DND-41 (cell line): Measurements from ENCODE around the gene CENPB.

Source experiments
- ATAC-seq: fragments of 200-7000 bp; cut with Tn5 transposase; 3 replicates; pipeline ENCODE4 v1.9.1; 2021; ENCODE audit warnings: low read depth; ENCODE audit not compliant: insufficient read depth
- DNase-seq: peaks from one replicate; pipeline ENCODE4 v3.0.0-alpha.2; 2020
- H2AFZ ChIP-seq: 2 replicates; pipeline ENCODE4 v1.6.0; 2012; ENCODE audit warnings: low read depth, low read length
- H3K27ac ChIP-seq: 2 replicates; pipeline ENCODE4 v1.5.1; 2012; ENCODE audit warnings: low read length, inconsistent platforms
- H3K27me3 ChIP-seq: fragments of 200-600 bp; sonication (generic); 2 replicates; pipeline ENCODE4 v1.6.0; 2012; ENCODE audit warnings: low read length, mild to moderate bottlenecking, inconsistent platforms; ENCODE audit not compliant: insufficient read depth, poor library complexity
- H3K36me3 ChIP-seq: 2 replicates; pipeline ENCODE4 v1.5.1; 2012; ENCODE audit warnings: low read length, inconsistent platforms; ENCODE audit not compliant: insufficient read depth
- H3K4me1 ChIP-seq: 2 replicates; pipeline ENCODE4 v1.5.1; 2012; ENCODE audit warnings: mild to moderate bottlenecking, low read length; ENCODE audit not compliant: insufficient read depth
- H3K4me2 ChIP-seq: 2 replicates; pipeline ENCODE4 v1.6.0; 2012; ENCODE audit warnings: mild to moderate bottlenecking, moderate library complexity, low read length, inconsistent platforms; ENCODE audit not compliant: insufficient read depth
- H3K4me3 ChIP-seq, 2 experiments: fragments of 200-600 bp in 1 of 2; shearing (Covaris generic) in 1 of 2; 2 replicates each; pipeline ENCODE4 v1.5.1; 2012 to 2016; ENCODE audit warnings: inconsistent platforms in 2 of 2, low read length in 2 of 2, mild to moderate bottlenecking in 2 of 2, low read depth in 1 of 2, moderate library complexity in 1 of 2
- H3K79me2 ChIP-seq: 2 replicates; pipeline ENCODE4 v1.6.0; 2012; ENCODE audit warnings: low read length, inconsistent platforms; ENCODE audit not compliant: insufficient read depth
- H3K9ac ChIP-seq: 2 replicates; pipeline ENCODE4 v1.6.0; 2012; ENCODE audit warnings: low read depth, mild to moderate bottlenecking, inconsistent platforms, low read length, moderate library complexity
- H3K9me3 ChIP-seq: 2 replicates; pipeline ENCODE4 v1.5.1; 2012; ENCODE audit warnings: low read length, moderate library complexity, mild to moderate bottlenecking, inconsistent platforms; ENCODE audit not compliant: insufficient read depth, severe bottlenecking
- H4K20me1 ChIP-seq: 2 replicates; pipeline ENCODE4 v1.6.0; 2012; ENCODE audit warnings: low read length; ENCODE audit not compliant: insufficient read depth
- CTCF ChIP-seq: IDR thresholded peaks from 2 replicates; pipeline ENCODE4 v1.5.1; 2012; ENCODE audit warnings: borderline replicate concordance, low read length, moderate library complexity, mild to moderate bottlenecking; ENCODE audit not compliant: poor library complexity, severe bottlenecking; ENCODE audit errors: extremely low read depth
- EZH2 ChIP-seq: IDR thresholded peaks from 3 replicates; pipeline ENCODE4 v1.6.1; 2012; ENCODE audit warnings: borderline replicate concordance, low read depth, mild to moderate bottlenecking, moderate library complexity, low read length, inconsistent platforms; ENCODE audit not compliant: severe bottlenecking

The CENPB gene

GRCh38 chr20:3755814-3756480 lies 30.6 kb downstream of the CENPB start:
- DNase-seq (no peak), ATAC-seq (no peak)
- Histone ChIP-seq H4K20me1 (peaks cover 21% of the 10 kb centered on the region; the same call in 1 of the 2 replicates), H3K27me3 (no peaks in the 10 kb centered on the region), H2AFZ (no peak overlapping the region), H3K9ac (no peak overlapping the region), H3K4me3 (no peak overlapping the region), H3K4me1 (no peaks in the 10 kb centered on the region), H3K79me2 (peaks cover 14% of the 10 kb centered on the region; the same call in 1 of the 2 replicates), H3K4me2 (no peak overlapping the region), H3K27ac (no peak overlapping the region), H3K36me3 (peaks cover 50% of the 10 kb centered on the region), H3K9me3 (no peaks in the 10 kb centered on the region)
- no peak for TF ChIP-seq CTCF
- TF ChIP-seq EZH2 = no peak

- Histone ChIP-seq H4K20me1 (peaks cover 19% of the 10 kb centered on the region; the same call in 1 of the 2 replicates), H3K79me2 (peaks cover 8% of the 10 kb centered on the region; the same call in 1 of the 2 replicates), H3K36me3 (peaks cover 56% of the 10 kb centered on the region), H3K9me3 (no peaks in the 10 kb centered on the region), H3K4me2 (no peak overlapping the region), H3K9ac (no peak overlapping the region), H3K27me3 (no peaks in the 10 kb centered on the region), H2AFZ (no peak overlapping the region), H3K4me1 (no peaks in the 10 kb centered on the region), H3K27ac (no peak overlapping the region), H3K4me3 (no peak overlapping the region)
- no peak for ATAC-seq
- no peak for TF ChIP-seq EZH2
- no peak for TF ChIP-seq CTCF
- DNase-seq = no peak
Observed at GRCh38 chr20:3755269-3755668, 31.3 kb downstream of the CENPB start.

GRCh38 chr20:3754276-3754630 lies 32.3 kb downstream of the CENPB start:
- no peak overlapping the region for H3K27ac ChIP-seq

More at GRCh38 chr20:3754276-3754630, 32.3 kb downstream of the CENPB start:
- Histone ChIP-seq H3K27me3 (no peaks in the 10 kb centered on the region), H4K20me1 (0 out of 2 replicates have a peak, but pooled peaks cover 9% of the 10 kb centered on the region), H3K79me2 (no peaks in the 10 kb centered on the region), H3K36me3 (peaks cover 48% of the 10 kb centered on the region), H3K9ac (no peak overlapping the region), H3K9me3 (no peaks in the 10 kb centered on the region), H3K4me1 (no peaks in the 10 kb centered on the region), H3K4me2 (no peak overlapping the region), H3K4me3 (no peak overlapping the region), H2AFZ (no peak overlapping the region)
- TF ChIP-seq CTCF (no peak), EZH2 (no peak)
- ATAC-seq = no peak
- no peak for DNase-seq
